ENCODE results near the gene ARHGAP40.

ARHGAP40 gene

DNA sequence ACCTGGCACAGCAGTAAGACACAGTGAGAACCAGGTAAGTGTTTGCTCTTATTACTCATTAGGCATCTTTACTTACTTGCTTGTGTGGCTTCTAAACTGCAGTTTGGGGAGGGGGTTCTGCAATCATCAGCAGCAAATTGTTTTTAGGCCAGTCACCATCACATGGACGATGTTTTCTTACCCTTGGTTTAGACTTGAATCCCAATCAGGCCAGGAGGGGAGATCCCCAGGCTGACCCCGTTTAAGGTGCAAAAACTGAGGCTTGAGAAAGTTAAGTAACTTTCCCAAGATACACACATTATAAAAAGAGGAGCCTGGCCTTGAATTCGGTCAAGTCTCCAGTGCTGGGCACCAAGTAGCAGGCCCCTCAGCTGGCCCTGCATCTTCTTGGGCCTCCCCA, 70.9 kb downstream of the ARHGAP40 start:
- Histone ChIP-seq H4K20me1 (no peaks in the 10 kb centered on the region), H3K27ac (no peak overlapping the region), H3K4me1 (peaks cover 43% of the 10 kb centered on the region), H3K4me2 (peak overlapping the region; percentile 96), H3K36me3 (no peaks in the 10 kb centered on the region), H3K9ac (no peak overlapping the region), H3K27me3 (no peaks in the 10 kb centered on the region), H3K9me3 (no peaks in the 10 kb centered on the region), H3K4me3 (no peak overlapping the region)
- TF ChIP-seq Cebpa-rat (IDR thresholded peaks at IDR 0.05): no peak

GRCh38 chr20:38673261-38673660, 71.7 kb downstream of the ARHGAP40 start:
- TF ChIP-seq Cebpa-rat (IDR thresholded peaks at IDR 0.05): no peak
- Histone ChIP-seq H3K27me3 (no peaks in the 10 kb centered on the region), H3K4me2 (peak overlapping the region; percentile 96)

DNA sequence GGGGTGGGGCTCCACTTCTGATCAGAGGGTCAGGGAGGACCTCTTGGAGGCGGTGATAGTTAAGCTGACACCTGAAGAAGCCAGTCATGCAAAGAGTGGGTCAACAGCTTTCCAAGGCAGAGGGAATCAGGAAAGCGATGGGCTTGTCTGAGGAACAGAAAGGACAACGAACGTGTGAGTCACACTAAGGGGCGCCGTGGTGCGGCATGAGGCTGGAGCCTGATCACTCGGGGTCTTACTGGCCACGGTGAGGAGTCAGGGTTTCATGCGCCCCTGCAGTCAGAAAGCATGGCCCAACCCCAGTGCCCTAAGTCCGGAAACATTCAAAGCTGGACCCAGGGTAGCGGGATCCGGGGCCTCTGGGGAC, 72.1 kb downstream of the ARHGAP40 start:
- H3K4me2 ChIP-seq: peak overlapping the region; percentile 96
- H3K4me1 ChIP-seq: peaks cover 43% of the 10 kb centered on the region
- peak overlapping the region; percentile 80 for H3K4me3 ChIP-seq

More at GRCh38 chr20:38673261-38673660, 71.7 kb downstream of the ARHGAP40 start:
- Histone ChIP-seq H3K9me3 (no peaks in the 10 kb centered on the region), H3K4me1 (peaks cover 43% of the 10 kb centered on the region), H3K27ac (peak overlapping the region; percentile 95), H3K36me3 (no peaks in the 10 kb centered on the region), H3K4me3 (peak overlapping the region; percentile 80), H4K20me1 (no peaks in the 10 kb centered on the region), H3K9ac (peak overlapping the region; percentile 90; the same call in 1 of the 2 replicates)

DNA sequence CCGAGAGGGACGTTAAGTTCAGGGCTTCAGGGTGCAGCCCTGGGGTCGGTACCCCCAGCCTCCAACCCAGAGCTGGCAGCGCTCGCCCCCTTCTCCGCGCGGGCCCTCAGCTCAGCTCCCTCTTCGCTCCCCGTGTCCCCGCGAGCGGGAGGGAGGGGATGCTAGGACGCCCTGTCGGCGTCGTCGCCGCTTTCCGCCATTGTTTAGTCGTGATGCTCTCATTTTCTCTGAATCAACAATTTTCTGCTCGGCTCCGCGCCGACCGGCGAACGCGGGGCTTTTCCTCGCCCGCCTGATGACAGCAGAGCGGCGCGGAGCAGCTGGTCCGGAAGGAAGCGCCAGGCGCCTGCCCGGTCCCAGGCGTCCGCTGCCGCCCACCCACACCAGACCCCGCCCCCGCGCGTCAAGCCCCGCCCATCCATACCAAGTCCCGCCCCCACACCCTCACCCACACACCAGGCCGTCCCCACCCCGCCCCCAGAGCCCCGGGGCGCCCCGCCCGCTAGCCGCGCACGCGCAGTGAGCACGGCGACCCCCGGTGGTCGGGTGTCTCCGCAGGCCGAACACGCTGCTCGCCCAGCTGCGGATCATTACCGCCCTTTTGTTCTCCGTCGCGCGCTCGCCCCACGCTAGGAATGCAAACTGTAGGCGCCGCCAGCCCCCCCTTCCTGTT, 72.6 kb downstream of the ARHGAP40 start:
- peak overlapping the region; percentile 95 for H3K27ac ChIP-seq
- no peak for TF ChIP-seq Cebpa-rat (IDR thresholded peaks at IDR 0.05)

More for the DNA sequence above, 72.1 kb downstream of the ARHGAP40 start:
- peak overlapping the region; percentile 95 for H3K27ac ChIP-seq
- no peaks in the 10 kb centered on the region for H3K27me3 ChIP-seq
- no peaks in the 10 kb centered on the region for H4K20me1 ChIP-seq
- H3K9ac ChIP-seq: peak overlapping the region; percentile 90
- H3K36me3 ChIP-seq: no peaks in the 10 kb centered on the region
- H3K9me3 ChIP-seq: no peaks in the 10 kb centered on the region
- TF ChIP-seq Cebpa-rat (IDR thresholded peaks at IDR 0.05): no peak

DNA sequence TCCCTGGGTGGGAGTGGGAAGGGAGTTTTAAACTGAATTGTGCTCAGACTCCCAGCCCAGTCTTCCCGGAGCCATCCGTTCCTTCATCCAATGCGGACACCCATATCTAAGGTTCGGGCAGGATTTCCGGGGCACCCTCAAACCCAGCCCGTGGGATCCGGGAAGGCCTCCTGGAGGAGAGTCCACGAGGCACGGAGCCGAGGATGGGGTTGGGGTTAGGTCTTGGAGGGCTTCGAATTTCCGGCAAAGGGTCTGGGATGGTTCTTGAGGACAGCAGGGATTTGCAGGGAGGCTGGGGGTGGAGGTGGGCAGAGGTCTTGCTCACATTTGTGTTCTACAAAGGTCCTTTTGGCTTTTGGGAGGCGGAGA, 73.1 kb downstream of the ARHGAP40 start:
- Histone ChIP-seq H4K20me1 (peaks cover under 1% of the 10 kb centered on the region; the same call in 1 of the 2 replicates), H3K4me2 (peak overlapping the region; percentile 75), H3K9me3 (no peaks in the 10 kb centered on the region), H3K4me1 (peaks cover 43% of the 10 kb centered on the region), H3K36me3 (no peaks in the 10 kb centered on the region), H3K4me3 (peak overlapping the region; percentile 52), H3K27ac (peak overlapping the region; percentile 74), H3K9ac (peak overlapping the region; percentile 55; the same call in 1 of the 2 replicates), H3K27me3 (no peaks in the 10 kb centered on the region)
- TF ChIP-seq Cebpa-rat (IDR thresholded peaks at IDR 0.05): no peak

More for the DNA sequence above, 72.6 kb downstream of the ARHGAP40 start:
- Histone ChIP-seq H3K4me2 (peak overlapping the region; percentile 96), H3K27me3 (no peaks in the 10 kb centered on the region), H3K36me3 (no peaks in the 10 kb centered on the region), H4K20me1 (no peaks in the 10 kb centered on the region), H3K9ac (peak overlapping the region; percentile 90), H3K4me3 (peak overlapping the region; percentile 80), H3K9me3 (no peaks in the 10 kb centered on the region), H3K4me1 (peaks cover 43% of the 10 kb centered on the region)

GRCh38 chr20:38676576-38676975, 75.0 kb downstream of the ARHGAP40 start:
- Histone ChIP-seq H3K4me3 (no peak overlapping the region), H3K4me1 (peaks cover 33% of the 10 kb centered on the region), H4K20me1 (peaks cover 7% of the 10 kb centered on the region; the same call in 1 of the 2 replicates), H3K36me3 (no peaks in the 10 kb centered on the region), H3K27me3 (no peaks in the 10 kb centered on the region), H3K4me2 (no peak overlapping the region), H3K9me3 (no peaks in the 10 kb centered on the region), H3K27ac (no peak overlapping the region), H3K9ac (no peak overlapping the region)
- no peak for TF ChIP-seq Cebpa-rat (IDR thresholded peaks at IDR 0.05)

- Histone ChIP-seq H3K9ac (no peak overlapping the region), H3K4me1 (no peaks in the 10 kb centered on the region), H3K4me2 (no peak overlapping the region), H3K9me3 (no peaks in the 10 kb centered on the region), H4K20me1 (peaks cover 26% of the 10 kb centered on the region; the same call in 1 of the 2 replicates), H3K27ac (no peak overlapping the region), H3K4me3 (no peak overlapping the region), H3K27me3 (no peaks in the 10 kb centered on the region), H3K36me3 (no peaks in the 10 kb centered on the region)
- TF ChIP-seq Cebpa-rat (IDR thresholded peaks at IDR 0.05): no peak
These were observed 79.1 kb downstream of the ARHGAP40 start for GRCh38 chr20:38680500-38681306.

DNA sequence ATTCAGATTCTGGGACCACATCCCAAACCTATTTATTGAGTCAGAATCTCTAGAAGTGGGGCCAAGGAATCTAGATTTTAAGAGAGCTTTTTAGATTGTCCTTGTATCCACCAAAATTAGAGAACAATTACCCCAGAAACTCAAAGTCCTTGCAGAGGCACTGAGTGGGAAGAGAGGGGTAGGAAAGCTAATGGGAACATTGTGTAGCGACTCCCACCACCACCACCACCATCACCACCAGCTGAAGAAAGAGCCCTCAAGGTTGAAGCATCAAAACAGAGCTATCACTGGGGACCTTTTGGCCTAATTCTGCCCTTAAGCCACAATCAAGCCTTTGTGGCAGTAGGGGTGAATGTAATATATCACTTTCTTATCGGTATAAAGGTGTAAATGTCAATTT, 83.7 kb downstream of the ARHGAP40 start:
- Histone ChIP-seq H3K36me3 (no peaks in the 10 kb centered on the region), H4K20me1 (peaks cover 33% of the 10 kb centered on the region; the same call in 1 of the 2 replicates), H3K4me2 (no peak overlapping the region), H3K27ac (no peak overlapping the region), H3K4me1 (no peaks in the 10 kb centered on the region), H3K9me3 (no peaks in the 10 kb centered on the region), H3K27me3 (no peaks in the 10 kb centered on the region; the same call in 1 of the 2 replicates), H3K9ac (no peak overlapping the region), H3K4me3 (no peak overlapping the region)
- no peak for TF ChIP-seq Cebpa-rat (IDR thresholded peaks at IDR 0.05)

GRCh38 chr20:38685853-38686473, 84.4 kb downstream of the ARHGAP40 start:
- Histone ChIP-seq H3K9ac (no peak overlapping the region), H3K4me1 (no peaks in the 10 kb centered on the region), H3K4me3 (no peak overlapping the region), H3K36me3 (no peaks in the 10 kb centered on the region), H3K27me3 (no peaks in the 10 kb centered on the region; the same call in 1 of the 2 replicates), H3K27ac (no peak overlapping the region), H4K20me1 (peaks cover 36% of the 10 kb centered on the region; the same call in 1 of the 2 replicates), H3K9me3 (no peaks in the 10 kb centered on the region), H3K4me2 (no peak overlapping the region)
- TF ChIP-seq Cebpa-rat (IDR thresholded peaks at IDR 0.05): no peak

All from BLaER1 (cell line).